GM21447 (cell line): ENCODE results near the gene CREB5.
"Not testable (repeated sequence)": the region's sequence is repeated elsewhere in the genome, so short reads cannot be mapped to it uniquely, and the experiment has no call there.

ENCODE experiments used
- ATAC-seq: cut with Tn5 transposase; IDR thresholded peaks from one replicate; pipeline ENCODE4 v1.9.1; 2021; ENCODE audit not compliant: unreplicated experiment

The CREB5 gene

GRCh38 chr7:28766359-28766758 lies 354.0 kb downstream of the CREB5 start:
- ATAC-seq: no peak

GRCh38 chr7:28767356-28767755 lies 355.0 kb downstream of the CREB5 start:
- ATAC-seq: no peak

GRCh38 chr7:28768577-28769147 lies 356.3 kb downstream of the CREB5 start:
- ATAC-seq: no peak

GRCh38 chr7:28771906-28772622 lies 359.7 kb downstream of the CREB5 start:
- no peak for ATAC-seq

- no peak for ATAC-seq
These were observed 361.3 kb downstream of the CREB5 start for GRCh38 chr7:28773423-28774145.

GRCh38 chr7:28774261-28774988 lies 362.1 kb downstream of the CREB5 start:
- no peak for ATAC-seq

GRCh38 chr7:28776463-28777157 lies 364.3 kb downstream of the CREB5 start:
- no peak for ATAC-seq

GRCh38 chr7:28778786-28779185 lies 366.5 kb downstream of the CREB5 start:
- no peak for ATAC-seq

- no peak for ATAC-seq
These were observed 367.6 kb downstream of the CREB5 start for GRCh38 chr7:28779954-28780353.

GRCh38 chr7:28782362-28782761 lies 370.0 kb downstream of the CREB5 start:
- no peak for ATAC-seq

- no peak for ATAC-seq
These were observed 372.0 kb downstream of the CREB5 start for GRCh38 chr7:28784171-28784902.

- no peak for ATAC-seq
These were observed 373.0 kb downstream of the CREB5 start for GRCh38 chr7:28785041-28785995.

GRCh38 chr7:28786156-28786555 lies 373.8 kb downstream of the CREB5 start:
- not testable (repeated sequence) for ATAC-seq

- ATAC-seq: no peak
These were observed 374.8 kb downstream of the CREB5 start for GRCh38 chr7:28787106-28787505.

GRCh38 chr7:28790467-28790866 lies 378.1 kb downstream of the CREB5 start:
- no peak for ATAC-seq

- ATAC-seq: no peak
These were observed 380.5 kb downstream of the CREB5 start for GRCh38 chr7:28792858-28793257.

GRCh38 chr7:28793381-28794085 lies 381.2 kb downstream of the CREB5 start:
- ATAC-seq: no peak

GRCh38 chr7:28798274-28798673 lies 386.0 kb downstream of the CREB5 start:
- no peak for ATAC-seq
